HepG2 (cell line): ENCODE results near the gene CSMD2.

ENCODE experiments used
- JDP2 ChIP-seq: sonication (generic); formaldehyde crosslinking; IDR thresholded peaks from 2 replicates; pipeline ENCODE4 v1.8.1; 2022; ENCODE audit warnings: missing genetic modification reagents, borderline replicate concordance
- PLRG1 ChIP-seq: fragments of 450-650 bp; conservative IDR thresholded peaks from 2 replicates; pipeline ENCODE4 v1.6.1; 2016
- RAD21 ChIP-seq: fragments of 450-650 bp; formaldehyde crosslinking; IDR thresholded peaks from 2 replicates; pipeline ENCODE4 v1.5.0; 2020; ENCODE audit warnings: mild to moderate bottlenecking
- ZBTB3 ChIP-seq: sonication (generic); formaldehyde crosslinking; IDR thresholded peaks from 2 replicates; pipeline ENCODE4 v1.4.0; 2020; ENCODE audit warnings: low read depth, mild to moderate bottlenecking, moderate library complexity, missing genetic modification reagents, borderline replicate concordance
- TF ChIP-seq, protein P1 (sequence below): sonication (generic); formaldehyde crosslinking; IDR thresholded peaks from 2 replicates; pipeline ENCODE4 v1.4.0; 2020; ENCODE audit warnings: mild to moderate bottlenecking, missing genetic modification reagents

DNA sequence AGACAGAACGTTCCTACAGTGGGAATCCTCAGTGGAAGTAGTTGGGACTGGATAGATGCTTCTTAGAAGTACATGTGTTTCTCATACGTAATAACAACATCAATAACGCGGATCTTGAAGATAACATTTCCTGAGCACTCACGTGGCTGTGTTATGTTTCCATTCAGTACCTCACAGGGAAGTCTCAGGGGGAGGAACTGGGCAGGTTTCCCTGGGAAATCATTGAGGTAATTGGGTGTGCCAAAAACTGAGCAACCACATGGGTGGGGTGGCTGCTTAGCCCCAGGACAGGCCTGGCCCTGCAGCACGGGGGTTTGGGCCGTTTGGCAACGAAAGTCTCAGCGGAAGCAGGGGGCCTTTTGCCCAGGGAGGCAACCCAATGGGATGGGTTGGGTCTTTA is 558.8 kb downstream of the CSMD2 start:
- no peak for TF ChIP-seq JDP2 (CRISPR knock-in tag)
- TF ChIP-seq ZBTB3 (CRISPR knock-in tag): no peak
- TF ChIP-seq PLRG1: no peak
- TF ChIP-seq, protein P1, sequence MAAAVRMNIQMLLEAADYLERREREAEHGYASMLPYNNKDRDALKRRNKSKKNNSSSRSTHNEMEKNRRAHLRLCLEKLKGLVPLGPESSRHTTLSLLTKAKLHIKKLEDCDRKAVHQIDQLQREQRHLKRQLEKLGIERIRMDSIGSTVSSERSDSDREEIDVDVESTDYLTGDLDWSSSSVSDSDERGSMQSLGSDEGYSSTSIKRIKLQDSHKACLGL (CRISPR knock-in tag): no peak
- no peak for TF ChIP-seq RAD21 (CRISPR knock-in tag)
